CD4-positive, alpha-beta T cell (primary cell): ENCODE results near the gene ATP12A. TPM values are rescaled to one million over a fixed set of nuclear protein-coding genes. Genes with fewer than 3 reads are reported as not detected.

Experiments
- ATAC-seq: fragments of 200-7000 bp; cut with Tn5 transposase; one replicate; pipeline ENCODE4 v1.10.0; 2022; ENCODE audit warnings: mild to moderate bottlenecking; ENCODE audit not compliant: poor library complexity
- CTCF ChIA-PET: fragments of 350-600 bp; sonication (Branson Sonifier 250); formaldehyde crosslinking; loops from one replicate; lab custom pipeline; 2021; ENCODE audit warnings: antibody characterized with exemption, inconsistent platforms; lab: Charles Lee
- POLR2A ChIA-PET: fragments of 350-600 bp; sonication (Branson Sonifier 250); formaldehyde crosslinking; loops from one replicate; lab custom pipeline; 2021; ENCODE audit warnings: antibody characterized with exemption, inconsistent platforms; lab: Charles Lee
- DNase-seq, 14 experiments: peaks; one replicate each; pipeline ENCODE4 v3.0.0-alpha.2; 2013 to 2020; ENCODE audit warnings: mixed read lengths in 2 of 14
- H3K27ac ChIP-seq, 2 donors: one replicate each; pipeline versions ENCODE4 v1.5.1 to v1.7.0; 2013; ENCODE audit warnings: low read length in 2 of 2, low read depth in 1 of 2, mild to moderate bottlenecking in 1 of 2
- H3K27me3 ChIP-seq, 2 experiments: 1 replicate in 1 of 2; 2 replicates in 1 of 2; pipeline versions ENCODE4 v1.6.1 to v1.7.0; 2013; ENCODE audit warnings: low read length in 2 of 2, control low read depth in 1 of 2, mild to moderate bottlenecking in 1 of 2, moderate library complexity in 1 of 2; ENCODE audit not compliant: insufficient read depth in 2 of 2, control insufficient read depth in 1 of 2
- H3K36me3 ChIP-seq: one replicate; pipeline ENCODE4 v1.6.1; 2013; ENCODE audit warnings: low read length, control low read depth; ENCODE audit not compliant: insufficient read depth
- H3K4me1 ChIP-seq: one replicate; pipeline ENCODE4 v1.6.1; 2013; ENCODE audit warnings: low read length, control low read depth; ENCODE audit not compliant: insufficient read depth
- H3K4me3 ChIP-seq: one replicate; pipeline ENCODE4 v1.5.1; 2013; ENCODE audit warnings: mild to moderate bottlenecking, low read length, moderate library complexity
- H3K9me3 ChIP-seq, 2 experiments: 1 replicate in 1 of 2; 2 replicates in 1 of 2; pipeline versions ENCODE4 v1.6.1 to v1.7.0; 2013; ENCODE audit warnings: low read length in 2 of 2, mild to moderate bottlenecking in 2 of 2, control low read depth in 1 of 2, moderate library complexity in 1 of 2; ENCODE audit not compliant: control insufficient read depth in 1 of 2, insufficient read depth in 1 of 2
- H3K27ac Mint-ChIP-seq: one replicate; pipeline ENCODE4 v1.8.0; 2020; ENCODE audit warnings: mixed read lengths
- H3K27me3 Mint-ChIP-seq: one replicate; pipeline ENCODE4 v1.8.0; 2021; ENCODE audit warnings: mixed read lengths
- H3K36me3 Mint-ChIP-seq: one replicate; pipeline ENCODE4 v1.8.0; 2021; ENCODE audit warnings: low read depth, mixed read lengths
- H3K4me1 Mint-ChIP-seq: one replicate; pipeline ENCODE4 v1.8.0; 2021; ENCODE audit warnings: low read depth, mixed read lengths
- H3K4me3 Mint-ChIP-seq: one replicate; pipeline ENCODE4 v1.8.0; 2020; ENCODE audit warnings: mild to moderate bottlenecking, mixed read lengths
- H3K9me3 Mint-ChIP-seq: one replicate; pipeline ENCODE4 v1.8.0; 2020; ENCODE audit warnings: mixed read lengths
- CTCF ChIP-seq: fragments of 200-600 bp; IDR thresholded peaks from one replicate; pipeline ENCODE4 v1.8.0; 2022; ENCODE audit warnings: antibody characterized with exemption, mild to moderate bottlenecking
- intact Hi-C, 2 experiments: fragments of 100-400 bp; cut with DNase I in 1 of 2; cut with micrococcal nuclease in 1 of 2; formaldehyde crosslinking; loops; one replicate each; pipeline versions ENCODE4 v1.15.1 to v1.9.0; 2023 to 2025; cut with DNase I, micrococcal nuclease
- total RNA-seq, 174 experiments: library from RNA in 2 of 174; stranded (reverse) in 2 of 174; gene quantifications; one replicate each; pipeline ENCODE4 v1.2.3 and lab custom pipeline; 2021 to 2026

Gene ATP12A
- total RNA-seq, 2 experiments from 2014 or later, result 0.05 to 0.06 TPM

- H3K27ac ChIP-seq, result no peak overlapping the region
- no peak overlapping the region for H3K27ac Mint-ChIP-seq
- H3K9me3 ChIP-seq, result no peaks in the 10 kb centered on the region
- intact Hi-C loops, result no loop called here
- no peaks in the 10 kb centered on the region for H3K36me3 Mint-ChIP-seq
- H3K9me3 Mint-ChIP-seq, result no peaks in the 10 kb centered on the region
- no peaks in the 10 kb centered on the region for H3K4me1 Mint-ChIP-seq
- TF ChIP-seq CTCF, result no peak
- peaks cover 14% of the 10 kb centered on the region for H3K27me3 Mint-ChIP-seq
- POLR2A ChIA-PET, result no interaction called here
- peaks cover 5% of the 10 kb centered on the region for H3K4me1 ChIP-seq
- H3K4me3 ChIP-seq, result no peak overlapping the region
- H3K27me3 ChIP-seq, result no peaks in the 10 kb centered on the region
- CTCF ChIA-PET, result interaction anchor here (0.5 kb wide), 1 partner anchor 79 kb away, joined by 3 read pairs; no protein-coding TSS in a partner anchor
- ATAC-seq (no peak), DNase-seq (no peak)
- no peaks in the 10 kb centered on the region for H3K36me3 ChIP-seq
- H3K4me3 Mint-ChIP-seq, result no peak overlapping the region
Measured at GRCh38 chr13:24648271-24648670, 31.9 kb upstream of the ATP12A start.

DNA sequence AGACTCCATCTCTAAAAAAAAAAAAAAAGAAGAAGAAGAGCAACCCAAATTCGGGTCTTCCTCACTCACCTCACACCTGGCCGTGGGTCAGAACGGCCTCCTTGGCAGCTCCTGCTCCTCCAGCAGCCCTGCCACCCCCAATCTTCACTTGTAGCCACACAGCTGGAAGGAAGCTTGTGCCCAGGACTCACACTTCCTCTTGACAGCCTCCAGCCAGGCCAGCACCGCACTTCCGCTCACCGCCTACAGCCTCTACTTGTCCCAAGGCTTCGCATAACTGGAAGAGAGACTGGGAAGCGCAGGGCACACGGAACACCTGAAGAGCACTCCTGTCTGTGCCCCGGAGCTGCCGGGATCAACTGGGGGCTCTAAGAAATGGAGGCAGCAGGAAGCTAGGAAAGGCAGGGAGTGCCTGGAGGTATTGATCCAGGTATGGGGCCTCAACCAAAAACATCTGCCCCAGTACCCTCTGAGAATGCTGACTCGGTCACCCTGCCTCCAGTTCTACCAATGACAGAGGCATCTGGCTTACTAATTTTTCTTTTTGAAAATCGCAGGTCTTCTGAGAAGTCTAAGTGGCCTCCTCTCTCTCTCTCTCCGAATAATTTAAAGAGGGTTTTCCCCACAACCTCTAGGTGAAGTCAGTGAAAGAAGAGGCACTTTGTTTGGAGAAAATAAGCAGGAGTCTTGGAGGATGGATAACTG, 31.1 kb upstream of the ATP12A start:
- Histone ChIP-seq H3K27me3 (no peaks in the 10 kb centered on the region), H3K27ac (no peak overlapping the region), H3K4me3 (no peak overlapping the region), H3K36me3 (no peaks in the 10 kb centered on the region), H3K9me3 (no peaks in the 10 kb centered on the region), H3K4me1 (peaks cover 5% of the 10 kb centered on the region)
- CTCF ChIA-PET, result no interaction called here
- intact Hi-C loops, result no loop called here
- H3K4me3 Mint-ChIP-seq, result no peak overlapping the region
- no peaks in the 10 kb centered on the region for H3K36me3 Mint-ChIP-seq
- H3K4me1 Mint-ChIP-seq, result no peaks in the 10 kb centered on the region
- TF ChIP-seq CTCF, result no peak
- no peak for ATAC-seq
- DNase-seq, result no peak
- POLR2A ChIA-PET, result no interaction called here
- no peak overlapping the region for H3K27ac Mint-ChIP-seq
- H3K27me3 Mint-ChIP-seq, result peaks cover 14% of the 10 kb centered on the region
- no peaks in the 10 kb centered on the region for H3K9me3 Mint-ChIP-seq

GRCh38 chr13:24649688-24650043, 30.5 kb upstream of the ATP12A start:
- H3K27ac ChIP-seq, result no peak overlapping the region
- CTCF ChIA-PET, result no interaction called here
- no peak for TF ChIP-seq CTCF
- no peaks in the 10 kb centered on the region for H3K27me3 ChIP-seq
- H3K27ac Mint-ChIP-seq, result no peak overlapping the region
- DNase-seq (no peak), ATAC-seq (no peak)
- POLR2A ChIA-PET, result no interaction called here
- no peaks in the 10 kb centered on the region for H3K36me3 Mint-ChIP-seq
- H3K4me3 Mint-ChIP-seq, result no peak overlapping the region
- peaks cover 5% of the 10 kb centered on the region for H3K4me1 ChIP-seq
- peaks cover 14% of the 10 kb centered on the region for H3K27me3 Mint-ChIP-seq
- H3K9me3 ChIP-seq, result no peaks in the 10 kb centered on the region
- intact Hi-C loops, result no loop called here
- no peak overlapping the region for H3K4me3 ChIP-seq
- no peaks in the 10 kb centered on the region for H3K4me1 Mint-ChIP-seq
- H3K9me3 Mint-ChIP-seq, result no peaks in the 10 kb centered on the region
- no peaks in the 10 kb centered on the region for H3K36me3 ChIP-seq
